Measurements from ENCODE around the gene LMCD1.

Gene LMCD1

DNA sequence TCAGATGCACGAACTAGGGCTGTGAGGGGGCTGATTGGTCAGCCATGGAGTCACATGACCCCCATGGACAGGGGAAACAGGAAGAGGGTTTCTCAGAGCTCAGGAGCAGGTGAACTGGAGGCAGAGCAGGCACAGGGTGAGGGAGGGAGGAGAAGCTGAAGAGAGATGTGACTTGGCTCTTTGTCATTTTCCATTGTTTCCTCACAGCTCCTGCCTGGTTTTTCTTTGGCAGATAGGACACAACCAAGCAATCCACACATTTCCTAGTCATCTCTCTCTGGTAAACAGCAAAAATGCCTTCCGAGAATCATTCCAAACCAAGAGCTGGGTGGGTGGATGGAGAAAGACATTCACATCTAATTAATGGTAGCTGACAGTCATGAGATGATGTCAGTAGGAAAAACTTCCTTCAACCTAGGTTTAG is 43.4 kb upstream of the LMCD1 start:
- H3K4me1 ChIP-seq (ENCODE audit: insufficient read depth, low read length, poor library complexity, severe bottlenecking): no peaks in the 10 kb centered on the region
- no peaks in the 10 kb centered on the region for H3K27me3 ChIP-seq (ENCODE audit: insufficient read depth, low read length, poor library complexity, severe bottlenecking)
- no peak overlapping the region for H3K4me2 ChIP-seq (ENCODE audit: low read depth, low read length, poor library complexity, severe bottlenecking)
- no peak overlapping the region for H2AFZ ChIP-seq (ENCODE audit: low read length)
- H3F3A ChIP-seq (ENCODE audit: low read depth): no peaks in the 10 kb centered on the region
- no peak for TF ChIP-seq EZH2phosphoT487 (IDR thresholded peaks at IDR 0.05; ENCODE audit: borderline replicate concordance)
- TF ChIP-seq, protein P1, sequence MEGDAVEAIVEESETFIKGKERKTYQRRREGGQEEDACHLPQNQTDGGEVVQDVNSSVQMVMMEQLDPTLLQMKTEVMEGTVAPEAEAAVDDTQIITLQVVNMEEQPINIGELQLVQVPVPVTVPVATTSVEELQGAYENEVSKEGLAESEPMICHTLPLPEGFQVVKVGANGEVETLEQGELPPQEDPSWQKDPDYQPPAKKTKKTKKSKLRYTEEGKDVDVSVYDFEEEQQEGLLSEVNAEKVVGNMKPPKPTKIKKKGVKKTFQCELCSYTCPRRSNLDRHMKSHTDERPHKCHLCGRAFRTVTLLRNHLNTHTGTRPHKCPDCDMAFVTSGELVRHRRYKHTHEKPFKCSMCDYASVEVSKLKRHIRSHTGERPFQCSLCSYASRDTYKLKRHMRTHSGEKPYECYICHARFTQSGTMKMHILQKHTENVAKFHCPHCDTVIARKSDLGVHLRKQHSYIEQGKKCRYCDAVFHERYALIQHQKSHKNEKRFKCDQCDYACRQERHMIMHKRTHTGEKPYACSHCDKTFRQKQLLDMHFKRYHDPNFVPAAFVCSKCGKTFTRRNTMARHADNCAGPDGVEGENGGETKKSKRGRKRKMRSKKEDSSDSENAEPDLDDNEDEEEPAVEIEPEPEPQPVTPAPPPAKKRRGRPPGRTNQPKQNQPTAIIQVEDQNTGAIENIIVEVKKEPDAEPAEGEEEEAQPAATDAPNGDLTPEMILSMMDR (conservative IDR thresholded peaks at IDR 0.05; ENCODE audit: low read length): no peak
- no peaks in the 10 kb centered on the region for H3K9me3 ChIP-seq (ENCODE audit: insufficient read depth, low read depth, low read length)
- no peak overlapping the region for H3K4me3 ChIP-seq (ENCODE audit: low read length, poor library complexity, severe bottlenecking)
- no peaks in the 10 kb centered on the region for H3K9me2 ChIP-seq (replicated peaks; ENCODE audit: low read depth, low read length)
- no peaks in the 10 kb centered on the region for H3K36me3 ChIP-seq (ENCODE audit: insufficient read depth, low read length)
- no peaks in the 10 kb centered on the region for H4K20me1 ChIP-seq (ENCODE audit: insufficient read depth, low read length, poor library complexity, severe bottlenecking)
- no peak overlapping the region for H3K9ac ChIP-seq (ENCODE audit: low read depth, low read length, poor library complexity, severe bottlenecking)
- H3K79me2 ChIP-seq (ENCODE audit: insufficient read depth, low read length): no peaks in the 10 kb centered on the region

DNA sequence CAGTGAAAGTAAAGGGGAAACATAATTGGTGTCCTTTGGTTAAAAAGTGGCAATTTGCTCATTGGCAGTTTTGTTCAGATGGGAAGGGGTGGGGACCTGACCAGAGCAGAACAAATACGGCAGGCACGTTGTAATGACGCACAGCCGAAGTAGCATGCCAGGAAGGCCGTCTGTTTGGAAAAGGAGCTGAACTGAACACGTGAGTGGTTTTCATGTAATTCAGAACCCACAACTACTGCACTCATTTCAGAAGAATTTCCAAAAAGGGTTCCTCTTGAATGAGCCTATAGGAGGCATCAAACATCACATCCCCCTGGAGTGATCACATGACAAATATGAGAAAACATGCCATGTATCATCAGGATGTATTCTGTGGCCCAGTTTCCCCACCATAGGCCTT is 42.9 kb upstream of the LMCD1 start:
- H3K27me3 ChIP-seq (ENCODE audit: insufficient read depth, low read length, poor library complexity, severe bottlenecking): no peaks in the 10 kb centered on the region
- H3K9me3 ChIP-seq (ENCODE audit: insufficient read depth, low read depth, low read length): no peaks in the 10 kb centered on the region
- H3K9me2 ChIP-seq (replicated peaks; ENCODE audit: low read depth, low read length): no peaks in the 10 kb centered on the region
- TF ChIP-seq, protein P1 (conservative IDR thresholded peaks at IDR 0.05; ENCODE audit: low read length): no peak
- no peak for TF ChIP-seq EZH2phosphoT487 (IDR thresholded peaks at IDR 0.05; ENCODE audit: borderline replicate concordance)
- no peak overlapping the region for H2AFZ ChIP-seq (ENCODE audit: low read length)
- H4K20me1 ChIP-seq (ENCODE audit: insufficient read depth, low read length, poor library complexity, severe bottlenecking): no peaks in the 10 kb centered on the region
- H3K9ac ChIP-seq (ENCODE audit: low read depth, low read length, poor library complexity, severe bottlenecking): no peak overlapping the region
- no peaks in the 10 kb centered on the region for H3K4me1 ChIP-seq (ENCODE audit: insufficient read depth, low read length, poor library complexity, severe bottlenecking)
- H3K4me2 ChIP-seq (ENCODE audit: low read depth, low read length, poor library complexity, severe bottlenecking): no peak overlapping the region
- no peaks in the 10 kb centered on the region for H3F3A ChIP-seq (ENCODE audit: low read depth)
- H3K79me2 ChIP-seq (ENCODE audit: insufficient read depth, low read length): no peaks in the 10 kb centered on the region
- no peaks in the 10 kb centered on the region for H3K36me3 ChIP-seq (ENCODE audit: insufficient read depth, low read length)
- H3K4me3 ChIP-seq (ENCODE audit: low read length, poor library complexity, severe bottlenecking): no peak overlapping the region

DNA sequence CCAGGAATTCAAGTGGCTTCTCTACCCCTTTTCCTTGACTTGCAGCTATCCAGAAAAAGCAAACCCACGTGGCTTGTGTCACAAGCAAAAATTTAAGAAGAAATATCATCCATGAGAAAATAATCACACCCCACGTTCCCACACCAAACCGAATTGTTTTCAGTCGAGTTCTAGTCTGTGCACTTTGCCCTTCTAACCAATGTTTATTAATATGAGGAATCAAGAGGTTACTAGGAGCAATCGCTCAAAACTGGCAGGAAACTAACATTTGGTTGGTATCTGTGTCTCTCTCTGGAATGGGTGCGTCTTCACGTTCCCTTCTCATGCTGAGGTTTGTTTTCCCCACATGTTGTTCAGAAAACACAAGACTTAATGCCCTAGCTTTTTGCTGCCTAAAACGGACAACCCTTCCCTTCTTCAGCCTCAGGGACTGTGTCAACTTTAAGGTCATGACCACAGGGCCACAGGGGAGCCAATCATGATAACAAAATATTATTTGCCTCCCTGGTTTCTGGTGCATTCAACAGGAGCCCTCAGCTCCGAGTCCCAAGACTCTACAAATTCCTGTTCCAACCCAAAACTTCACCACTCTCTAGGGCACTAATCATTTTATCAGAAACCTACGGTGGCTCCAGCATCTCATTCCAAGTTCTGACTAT is 41.4 kb upstream of the LMCD1 start:
- Histone ChIP-seq H3K9me3 (ENCODE audit: insufficient read depth, low read depth, low read length) (no peaks in the 10 kb centered on the region), H3K9me2 (replicated peaks; ENCODE audit: low read depth, low read length) (no peaks in the 10 kb centered on the region), H3K36me3 (ENCODE audit: insufficient read depth, low read length) (no peaks in the 10 kb centered on the region), H3K27me3 (ENCODE audit: insufficient read depth, low read length, poor library complexity, severe bottlenecking) (no peaks in the 10 kb centered on the region), H3K4me1 (ENCODE audit: insufficient read depth, low read length, poor library complexity, severe bottlenecking) (no peaks in the 10 kb centered on the region), H3K4me2 (ENCODE audit: low read depth, low read length, poor library complexity, severe bottlenecking) (no peak overlapping the region), H3F3A (ENCODE audit: low read depth) (no peaks in the 10 kb centered on the region), H3K79me2 (ENCODE audit: insufficient read depth, low read length) (no peaks in the 10 kb centered on the region), H3K4me3 (ENCODE audit: low read length, poor library complexity, severe bottlenecking) (no peak overlapping the region), H4K20me1 (ENCODE audit: insufficient read depth, low read length, poor library complexity, severe bottlenecking) (no peaks in the 10 kb centered on the region), H2AFZ (ENCODE audit: low read length) (no peak overlapping the region), H3K9ac (ENCODE audit: low read depth, low read length, poor library complexity, severe bottlenecking) (no peak overlapping the region)
- TF ChIP-seq EZH2phosphoT487 (IDR thresholded peaks at IDR 0.05; ENCODE audit: borderline replicate concordance): no peak
- TF ChIP-seq, protein P1 (conservative IDR thresholded peaks at IDR 0.05; ENCODE audit: low read length): no peak

Measured in Loucy (cell line).